ENCODE measurements around the gene GHR. TPM values are rescaled to one million over a fixed set of nuclear protein-coding genes. Genes with fewer than 3 reads are reported as not detected.

The GHR gene
- total and polyA plus RNA-seq, 12 donors = 4.1 to 15.1 (median 11.5) TPM

DNA sequence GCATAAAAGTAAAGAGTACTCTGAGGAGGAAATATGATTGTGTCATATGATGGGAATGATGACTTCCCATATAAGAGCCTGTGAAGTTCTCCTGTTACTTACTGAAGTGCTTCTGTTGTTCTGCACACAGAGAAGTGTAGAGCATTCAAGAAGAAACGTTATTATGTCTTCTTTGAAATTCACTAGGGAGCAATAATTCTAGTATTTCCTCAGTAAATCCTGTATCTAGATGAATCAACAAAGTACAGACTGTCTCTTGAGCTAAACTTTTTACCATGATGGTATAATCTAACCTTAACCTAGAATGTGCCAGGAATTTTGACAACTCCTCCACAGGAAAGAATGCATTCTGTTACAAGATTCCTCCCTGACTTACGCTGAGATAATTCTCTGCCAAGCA is 18.9 kb upstream of the GHR start:
- 30 to 32% methylated on average over 2 of the region's 2 CpGs for WGBS, 2 donors
- TF ChIP-seq, protein P1, sequence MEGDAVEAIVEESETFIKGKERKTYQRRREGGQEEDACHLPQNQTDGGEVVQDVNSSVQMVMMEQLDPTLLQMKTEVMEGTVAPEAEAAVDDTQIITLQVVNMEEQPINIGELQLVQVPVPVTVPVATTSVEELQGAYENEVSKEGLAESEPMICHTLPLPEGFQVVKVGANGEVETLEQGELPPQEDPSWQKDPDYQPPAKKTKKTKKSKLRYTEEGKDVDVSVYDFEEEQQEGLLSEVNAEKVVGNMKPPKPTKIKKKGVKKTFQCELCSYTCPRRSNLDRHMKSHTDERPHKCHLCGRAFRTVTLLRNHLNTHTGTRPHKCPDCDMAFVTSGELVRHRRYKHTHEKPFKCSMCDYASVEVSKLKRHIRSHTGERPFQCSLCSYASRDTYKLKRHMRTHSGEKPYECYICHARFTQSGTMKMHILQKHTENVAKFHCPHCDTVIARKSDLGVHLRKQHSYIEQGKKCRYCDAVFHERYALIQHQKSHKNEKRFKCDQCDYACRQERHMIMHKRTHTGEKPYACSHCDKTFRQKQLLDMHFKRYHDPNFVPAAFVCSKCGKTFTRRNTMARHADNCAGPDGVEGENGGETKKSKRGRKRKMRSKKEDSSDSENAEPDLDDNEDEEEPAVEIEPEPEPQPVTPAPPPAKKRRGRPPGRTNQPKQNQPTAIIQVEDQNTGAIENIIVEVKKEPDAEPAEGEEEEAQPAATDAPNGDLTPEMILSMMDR (IDR thresholded peaks at IDR 0.05) = no peak
- Histone ChIP-seq H3K27me3 (no peaks in the 10 kb centered on the region), H3K9me3 (no peaks in the 10 kb centered on the region), H3K4me3 (no peak overlapping the region), H3K4me1 (peaks cover 0 to 6% (median 0%) of the 10 kb centered on the region in 9 donors), H3K27ac (no peak overlapping the region), H3K36me3 (no peaks in the 10 kb centered on the region)
- intact Hi-C loops (cut with DNase I) = no loop called here
- DNase-seq (no peak), ATAC-seq (no peak)

DNA sequence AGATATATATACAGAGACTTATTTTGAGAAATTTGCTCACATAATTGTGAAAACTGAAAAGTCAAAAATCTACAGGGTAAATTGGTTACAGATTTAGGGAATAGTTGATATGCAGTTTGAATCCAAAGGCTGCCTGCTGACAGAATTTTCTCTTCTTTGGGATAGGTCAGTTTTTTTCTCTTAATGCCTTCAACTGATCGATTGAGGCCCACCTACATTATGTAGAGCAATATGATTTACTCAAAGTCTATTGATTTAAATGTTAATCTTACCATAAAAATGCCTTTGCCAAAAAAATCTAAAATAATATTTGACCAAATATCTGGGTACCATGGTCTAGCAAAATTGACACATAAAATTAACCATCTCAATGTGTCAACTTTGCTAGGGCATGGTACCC is 3.9 kb upstream of the GHR start:
- Histone ChIP-seq H3K27me3 (peaks cover 0 to 2% (median 0%) of the 10 kb centered on the region in 7 donors), H3K36me3 (no peaks in the 10 kb centered on the region), H3K27ac (no peak overlapping the region), H3K4me3 (no peak overlapping the region), H3K9me3 (peaks cover 0 to 11% (median 0%) of the 10 kb centered on the region in 11 donors), H3K4me1 (peaks cover 0 to 11% (median 6%) of the 10 kb centered on the region in 9 donors)
- 94 to 100% methylated on average over 1 of the region's 1 CpG for WGBS, 2 donors
- ATAC-seq (no peak), DNase-seq (no peak)
- TF ChIP-seq, protein P1 (IDR thresholded peaks at IDR 0.05) = no peak
- intact Hi-C loops (cut with DNase I) = no loop called here

DNA sequence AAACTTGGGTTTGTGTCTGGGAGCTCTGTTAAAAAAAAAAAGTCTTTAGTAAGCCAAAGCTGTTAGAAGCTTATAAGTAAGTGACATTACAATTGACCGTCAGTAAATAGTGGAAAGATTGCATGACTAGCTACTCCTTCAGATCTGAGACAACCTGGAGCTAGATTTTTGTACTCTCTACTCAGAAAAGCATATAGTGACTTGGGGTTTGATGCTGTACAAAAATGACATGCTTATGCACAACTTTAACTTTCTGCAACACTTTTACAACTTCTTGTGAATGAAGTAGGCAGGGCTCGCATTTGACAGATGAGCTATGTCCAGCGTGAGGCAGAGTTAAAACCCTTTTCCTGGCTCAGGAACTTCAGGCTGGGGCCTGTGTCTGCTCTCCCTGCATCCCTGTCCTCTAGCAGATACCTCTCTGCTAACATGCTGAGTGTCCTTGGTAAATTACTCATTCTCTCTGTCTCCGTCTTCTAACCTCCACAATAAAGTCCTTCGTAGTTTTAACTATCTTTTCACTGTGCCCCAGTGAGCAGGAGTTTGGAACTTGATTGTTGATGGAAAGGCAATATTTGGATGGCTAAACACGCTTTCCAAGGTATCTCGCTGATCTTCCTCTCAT is 471 bp upstream of the GHR start:
- TF ChIP-seq, protein P1 (IDR thresholded peaks at IDR 0.05) = no peak
- DNase-seq (no peak), ATAC-seq (peak in 2 of 8 donors; percentile 11 to 46)
- H3K27me3 ChIP-seq = peaks cover 0 to 12% (median 0%) of the 10 kb centered on the region in 7 donors
- intact Hi-C loops (cut with DNase I) = loop anchor here (1.0 to 10.0 kb wide), 15 partner anchors 72 to 345 kb away; no protein-coding TSS in a partner anchor
- H3K36me3 ChIP-seq = no peaks in the 10 kb centered on the region
- no peaks in the 10 kb centered on the region for H3K9me3 ChIP-seq
- peaks cover 0 to 32% (median 11%) of the 10 kb centered on the region in 9 donors for H3K4me1 ChIP-seq
- peak overlapping the region in 9 of 10 donors; percentile 64 to 77 (median 73) for H3K4me3 ChIP-seq
- H3K27ac ChIP-seq = peak overlapping the region; percentile 51 to 95 (median 88)
- WGBS, 2 donors = 21 to 24% methylated on average over 7 of the region's 7 CpGs

DNA sequence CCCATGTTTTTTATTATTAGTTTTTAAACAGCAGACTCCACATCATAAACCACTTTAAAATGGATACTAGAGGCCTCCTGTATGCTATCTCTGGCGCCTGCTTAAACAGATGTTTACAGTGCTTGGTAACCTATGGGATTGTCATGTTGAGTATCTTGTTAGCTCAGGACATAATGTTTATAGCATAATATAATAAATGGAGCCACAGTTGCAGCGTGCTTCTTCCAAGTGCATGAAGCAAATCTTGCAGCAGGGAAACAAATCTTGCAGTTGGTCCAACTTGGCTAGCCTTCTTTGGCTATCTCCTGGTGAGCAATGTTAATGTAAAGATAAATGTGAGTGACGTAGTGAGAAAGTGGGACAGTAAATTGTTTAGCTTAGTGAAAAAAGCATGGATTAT is 2.8 kb downstream of the GHR start:
- peaks cover 0 to 12% (median 0%) of the 10 kb centered on the region in 7 donors for H3K27me3 ChIP-seq
- intact Hi-C loops (cut with DNase I) = loop anchor here in 5 of 10 donors (2.0 to 10.0 kb wide), 5 partner anchors 69 to 339 kb away; no protein-coding TSS in a partner anchor
- H3K9me3 ChIP-seq = no peaks in the 10 kb centered on the region
- H3K36me3 ChIP-seq = no peaks in the 10 kb centered on the region
- H3K4me3 ChIP-seq = no peak overlapping the region
- TF ChIP-seq, protein P1 (IDR thresholded peaks at IDR 0.05) = no peak
- no peak overlapping the region for H3K27ac ChIP-seq
- peaks cover 0 to 39% (median 11%) of the 10 kb centered on the region in 9 donors for H3K4me1 ChIP-seq
- WGBS, 2 donors = 60 to 75% methylated on average over 3 of the region's 3 CpGs
- no peak for DNase-seq
- no peak for ATAC-seq

Measured in heart right ventricle (tissue), 16 donors.